Fibroblast of skin of right biceps (primary cell): ENCODE measurements around the gene FBXW2.
A peak's percentile ranks its signal among the peaks of the same experiment; 100 is the strongest.

Source experiments
- DNase-seq: peaks from one replicate; pipeline ENCODE4 v3.0.0-alpha.2; 2013

The FBXW2 gene

DNA sequence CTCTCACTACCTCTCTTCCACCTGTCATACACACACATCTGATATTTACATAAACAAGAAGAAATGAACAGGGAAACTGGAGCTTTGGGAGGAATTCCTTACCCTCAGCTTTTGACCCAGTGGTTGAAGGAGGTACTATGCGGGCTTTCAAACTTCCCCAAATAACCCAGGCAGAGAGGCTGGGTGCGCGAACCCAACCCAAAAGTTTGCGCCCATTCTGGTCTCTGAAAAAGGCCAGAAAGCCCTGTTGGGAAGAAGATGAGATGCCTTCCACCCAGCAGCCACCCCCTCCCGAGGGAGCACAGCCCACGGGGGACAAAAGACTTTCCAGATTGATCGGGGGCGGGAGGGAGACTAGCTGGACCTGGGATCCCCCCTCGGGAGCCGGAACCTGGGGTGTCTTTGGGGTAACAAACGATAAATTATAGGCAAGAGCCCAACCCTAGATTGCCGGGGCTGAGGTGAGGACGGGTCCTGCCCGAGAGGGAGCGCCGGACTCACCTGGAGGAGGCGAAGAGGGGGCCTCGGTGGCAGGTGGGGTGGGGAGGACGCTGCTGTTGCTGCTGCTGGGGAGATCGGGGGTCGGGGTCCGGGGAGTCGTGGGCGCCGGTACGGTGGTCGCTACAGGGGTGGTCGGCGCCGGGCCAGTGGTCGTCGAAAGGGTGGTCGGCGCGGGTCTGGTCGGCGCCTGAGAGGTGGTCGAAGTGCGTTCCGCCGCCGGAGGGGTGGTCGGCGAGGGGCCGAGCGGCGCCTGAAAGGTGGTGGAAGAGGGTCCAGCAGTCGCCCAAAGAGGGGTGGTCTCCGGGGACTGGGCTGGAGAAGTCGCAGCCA, 79.7 kb downstream of the FBXW2 start:
- DNase-seq: no peak

DNA sequence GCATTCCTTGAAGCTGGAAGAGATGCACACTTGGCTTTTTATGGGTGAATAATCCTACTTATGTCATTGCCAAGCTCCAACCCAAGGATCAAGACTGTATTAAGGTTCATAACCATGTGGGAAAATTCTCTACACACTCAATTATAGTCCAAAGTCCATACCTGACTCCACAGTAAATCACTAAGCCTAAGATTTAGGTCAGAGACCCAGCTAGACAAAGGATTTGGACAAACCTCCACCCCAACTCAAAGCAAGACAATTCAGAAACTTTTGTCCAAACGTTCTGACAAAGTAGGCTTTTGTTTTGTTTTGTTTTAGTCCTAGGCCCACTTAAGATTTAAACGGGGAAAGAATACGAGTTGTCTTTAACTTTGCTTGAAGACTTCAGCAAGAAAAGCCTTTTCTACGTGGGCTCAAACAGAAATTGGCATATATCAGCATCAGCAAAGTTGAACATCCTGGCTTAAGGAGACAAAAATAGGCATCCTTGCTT, 80.6 kb downstream of the FBXW2 start:
- DNase-seq: no peak

DNA sequence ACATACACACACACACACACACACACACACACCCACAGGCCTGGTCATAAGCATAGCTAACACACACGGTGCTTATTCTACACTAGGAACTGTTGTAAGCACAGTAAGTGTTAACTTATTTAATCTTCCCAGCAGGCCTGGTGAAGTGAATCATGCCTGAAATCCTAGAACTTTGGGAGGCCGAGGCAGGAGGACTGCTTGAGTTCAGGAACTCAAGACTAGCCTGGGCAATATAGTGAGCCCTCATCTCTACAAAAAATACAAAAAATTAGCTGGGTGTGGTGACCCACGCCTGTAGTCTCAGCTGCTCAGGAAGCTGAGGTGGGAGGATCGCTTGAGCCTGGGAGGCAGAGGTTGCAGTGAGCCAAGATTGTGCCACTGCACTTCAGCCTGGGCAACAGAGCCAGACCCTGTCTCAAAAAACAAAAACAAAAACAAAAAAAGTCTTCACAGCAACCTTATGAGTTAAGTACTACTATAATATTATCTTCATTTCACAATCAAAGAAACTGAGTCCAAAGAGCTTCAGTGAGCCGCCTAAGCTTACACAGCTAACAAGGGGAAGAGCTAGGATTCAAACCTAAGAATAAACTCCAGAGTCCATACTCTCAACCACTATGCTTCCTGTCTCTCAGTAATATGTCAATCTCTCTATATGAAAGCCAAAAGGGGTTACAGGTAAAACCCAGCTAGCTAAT, 81.2 kb downstream of the FBXW2 start:
- no peak for DNase-seq

DNA sequence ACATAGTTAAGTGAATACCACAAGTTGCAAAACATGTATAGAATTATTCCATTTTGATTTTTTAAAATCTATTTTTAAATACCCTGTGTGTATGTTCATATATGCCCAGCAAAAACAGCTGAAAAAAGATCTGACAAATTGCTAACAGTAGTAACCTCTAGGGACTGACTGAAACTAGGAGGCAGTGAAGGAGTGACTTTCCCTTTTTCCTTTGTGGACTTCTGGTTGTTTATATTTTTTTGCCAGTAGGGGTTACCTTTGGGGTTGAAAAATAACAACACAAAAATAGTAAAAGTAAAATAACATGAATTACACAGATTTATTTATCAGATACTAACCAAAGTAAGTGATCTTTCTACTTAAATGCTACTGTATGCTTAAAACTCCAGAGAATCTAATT, 81.9 kb downstream of the FBXW2 start:
- no peak for DNase-seq

DNA sequence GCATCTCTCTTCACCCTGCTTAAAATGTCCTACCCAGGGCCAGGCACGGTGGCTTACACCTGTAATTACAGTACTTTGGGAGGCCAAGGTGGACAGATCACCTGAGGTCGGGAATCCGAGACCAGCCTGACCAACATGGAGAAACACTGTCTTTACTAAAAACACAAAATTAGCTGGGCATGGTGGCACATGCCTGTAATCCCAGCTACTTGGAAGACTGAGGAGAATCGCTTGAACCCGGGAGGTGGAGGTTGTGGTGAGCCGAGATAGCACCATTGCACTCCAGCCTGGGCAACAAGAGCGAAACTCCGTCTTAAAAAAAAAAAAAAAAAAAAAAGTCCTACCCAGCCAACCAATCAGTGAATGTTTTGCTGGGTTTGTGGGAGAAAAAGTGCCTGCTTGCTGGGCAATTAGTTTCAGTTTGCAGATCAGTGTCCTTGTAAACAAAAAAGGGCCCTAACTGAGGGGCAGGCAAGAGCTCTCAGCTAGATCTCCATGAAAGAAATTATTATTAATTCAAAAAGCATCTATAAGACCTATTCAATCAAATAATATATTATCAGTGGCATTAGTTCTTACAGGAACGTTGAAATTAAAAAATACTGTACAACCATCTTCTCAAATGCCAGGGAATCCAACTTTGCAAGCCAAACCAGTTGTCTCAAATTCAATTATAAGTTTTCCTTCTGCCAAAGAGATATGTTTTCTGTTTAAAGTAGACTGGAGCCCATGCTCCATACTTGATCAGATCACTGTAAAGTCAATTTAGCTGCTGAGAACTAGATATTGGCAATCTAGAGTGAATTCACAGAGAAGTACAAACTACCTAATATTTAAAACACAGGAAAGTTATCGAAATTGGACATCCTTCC, 82.9 kb downstream of the FBXW2 start:
- DNase-seq: no peak

DNA sequence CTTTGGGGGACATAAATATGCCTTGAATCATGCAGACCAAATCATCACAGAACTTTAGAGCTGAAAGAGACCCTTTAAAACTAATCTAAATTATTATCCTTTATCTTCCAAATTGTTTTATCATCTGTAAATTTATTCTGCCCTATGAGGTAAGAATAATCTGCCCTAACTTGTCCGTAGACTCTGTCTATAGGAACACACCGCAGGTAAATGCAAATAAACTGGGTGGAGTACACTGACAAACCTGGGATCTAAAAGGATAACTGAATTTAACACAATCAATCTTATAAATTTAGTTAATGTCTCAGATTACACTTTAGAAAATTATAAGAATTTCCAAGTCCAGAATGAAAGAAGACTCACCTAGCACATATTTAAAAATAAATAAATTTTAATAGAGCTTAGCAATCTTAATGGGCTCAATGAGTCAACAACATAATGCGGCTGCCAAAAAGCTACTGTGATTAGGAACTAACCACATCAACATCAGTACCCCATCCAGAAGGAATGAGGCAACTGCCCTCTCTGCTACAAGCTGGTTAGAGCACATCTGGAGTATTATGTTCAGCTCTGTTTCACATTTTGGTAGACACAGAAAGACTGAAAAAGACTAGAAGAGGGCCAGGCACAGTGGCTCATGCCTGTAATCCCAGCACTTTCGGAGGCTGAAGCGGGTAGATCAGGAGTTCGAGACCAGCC, 84.5 kb downstream of the FBXW2 start:
- peak; percentile 43 for DNase-seq

DNA sequence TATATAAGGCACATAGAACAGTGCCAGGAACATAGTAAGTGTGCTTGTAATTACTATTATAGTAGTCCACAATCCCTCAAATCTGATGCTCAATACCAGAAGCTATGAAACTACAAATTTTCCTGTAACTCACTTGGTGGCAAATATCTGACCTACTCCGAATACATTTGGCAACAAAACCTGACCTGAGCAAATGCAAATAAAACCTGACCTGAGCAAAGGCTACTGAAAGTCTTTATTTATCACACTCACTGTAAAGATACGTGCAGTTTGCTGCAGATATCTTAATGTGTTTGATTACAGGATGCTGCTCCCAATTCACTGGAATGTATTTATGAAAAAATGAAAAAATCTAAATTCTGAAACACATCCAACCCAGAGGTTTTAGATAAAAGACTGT, 86.0 kb downstream of the FBXW2 start:
- no peak for DNase-seq
